Fibroblast of lung (primary cell): ENCODE data around the gene PLK3.

Source experiments
- EZH2 ChIP-seq: IDR thresholded peaks from 2 replicates; pipeline ENCODE4 v1.5.1; 2012; ENCODE audit warnings: low read length, control low read depth, mild to moderate bottlenecking; ENCODE audit errors: missing control alignments
- TF ChIP-seq, protein P1 (sequence below), 2 donors: IDR thresholded peaks in 1 of 2; conservative IDR thresholded peaks in 1 of 2; 1 replicate in 1 of 2; 2 replicates in 1 of 2; pipeline ENCODE4 v1.5.1; 2011 to 2012; ENCODE audit warnings: low read length in 2 of 2, control low read depth in 1 of 2, inconsistent platforms in 1 of 2, low read depth in 1 of 2, mild to moderate bottlenecking in 1 of 2

GRCh38 chr1:44777969-44778635, 22.1 kb upstream of the PLK3 start:
- TF ChIP-seq, protein P1, sequence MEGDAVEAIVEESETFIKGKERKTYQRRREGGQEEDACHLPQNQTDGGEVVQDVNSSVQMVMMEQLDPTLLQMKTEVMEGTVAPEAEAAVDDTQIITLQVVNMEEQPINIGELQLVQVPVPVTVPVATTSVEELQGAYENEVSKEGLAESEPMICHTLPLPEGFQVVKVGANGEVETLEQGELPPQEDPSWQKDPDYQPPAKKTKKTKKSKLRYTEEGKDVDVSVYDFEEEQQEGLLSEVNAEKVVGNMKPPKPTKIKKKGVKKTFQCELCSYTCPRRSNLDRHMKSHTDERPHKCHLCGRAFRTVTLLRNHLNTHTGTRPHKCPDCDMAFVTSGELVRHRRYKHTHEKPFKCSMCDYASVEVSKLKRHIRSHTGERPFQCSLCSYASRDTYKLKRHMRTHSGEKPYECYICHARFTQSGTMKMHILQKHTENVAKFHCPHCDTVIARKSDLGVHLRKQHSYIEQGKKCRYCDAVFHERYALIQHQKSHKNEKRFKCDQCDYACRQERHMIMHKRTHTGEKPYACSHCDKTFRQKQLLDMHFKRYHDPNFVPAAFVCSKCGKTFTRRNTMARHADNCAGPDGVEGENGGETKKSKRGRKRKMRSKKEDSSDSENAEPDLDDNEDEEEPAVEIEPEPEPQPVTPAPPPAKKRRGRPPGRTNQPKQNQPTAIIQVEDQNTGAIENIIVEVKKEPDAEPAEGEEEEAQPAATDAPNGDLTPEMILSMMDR (conservative IDR thresholded peaks at IDR 0.05 in 1 of 2, IDR thresholded peaks at IDR 0.05 in 1 of 2; ENCODE audit: low read depth in 1 of 2, low read length in 2 of 2): no peak
- no peak for TF ChIP-seq EZH2
